B cell (primary cell): ENCODE results near the gene CDC42BPA.

Experiments
- EZH2 ChIP-seq: IDR thresholded peaks from 2 replicates; pipeline ENCODE4 v1.6.1; 2012; ENCODE audit warnings: borderline replicate concordance, low read depth, mild to moderate bottlenecking, moderate library complexity, low read length; ENCODE audit not compliant: insufficient read depth, poor library complexity, severe bottlenecking
- TF ChIP-seq, protein P1 (sequence below): fragments of 200-600 bp; IDR thresholded peaks from one replicate; pipeline ENCODE4 v1.8.0; 2022; ENCODE audit warnings: antibody characterized with exemption, mild to moderate bottlenecking

DNA sequence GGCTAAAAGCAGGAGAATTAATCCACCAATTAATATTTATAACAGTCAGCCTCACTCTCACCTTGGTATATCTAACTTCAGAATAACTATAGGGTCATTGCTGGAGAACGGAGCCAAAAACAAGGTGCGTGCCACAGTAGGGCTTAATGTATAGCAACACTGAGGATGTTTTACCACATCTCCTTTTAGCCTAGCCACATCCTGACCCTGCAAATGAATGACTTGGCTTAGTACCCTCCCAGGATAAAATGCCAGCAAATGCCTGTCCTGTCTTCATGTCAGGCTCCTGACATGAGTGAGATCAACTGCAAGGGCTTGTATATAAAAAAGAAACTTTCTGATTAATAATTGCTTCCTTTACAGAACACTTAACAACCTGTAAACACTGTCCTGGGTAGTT lies 2.7 kb upstream of the CDC42BPA start:
- TF ChIP-seq, protein P1, sequence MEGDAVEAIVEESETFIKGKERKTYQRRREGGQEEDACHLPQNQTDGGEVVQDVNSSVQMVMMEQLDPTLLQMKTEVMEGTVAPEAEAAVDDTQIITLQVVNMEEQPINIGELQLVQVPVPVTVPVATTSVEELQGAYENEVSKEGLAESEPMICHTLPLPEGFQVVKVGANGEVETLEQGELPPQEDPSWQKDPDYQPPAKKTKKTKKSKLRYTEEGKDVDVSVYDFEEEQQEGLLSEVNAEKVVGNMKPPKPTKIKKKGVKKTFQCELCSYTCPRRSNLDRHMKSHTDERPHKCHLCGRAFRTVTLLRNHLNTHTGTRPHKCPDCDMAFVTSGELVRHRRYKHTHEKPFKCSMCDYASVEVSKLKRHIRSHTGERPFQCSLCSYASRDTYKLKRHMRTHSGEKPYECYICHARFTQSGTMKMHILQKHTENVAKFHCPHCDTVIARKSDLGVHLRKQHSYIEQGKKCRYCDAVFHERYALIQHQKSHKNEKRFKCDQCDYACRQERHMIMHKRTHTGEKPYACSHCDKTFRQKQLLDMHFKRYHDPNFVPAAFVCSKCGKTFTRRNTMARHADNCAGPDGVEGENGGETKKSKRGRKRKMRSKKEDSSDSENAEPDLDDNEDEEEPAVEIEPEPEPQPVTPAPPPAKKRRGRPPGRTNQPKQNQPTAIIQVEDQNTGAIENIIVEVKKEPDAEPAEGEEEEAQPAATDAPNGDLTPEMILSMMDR: no peak
- no peak for TF ChIP-seq EZH2
